B cell (primary cell): ENCODE measurements around the gene IGF1R.

Experiments used
- CTCF ChIP-seq: fragments of 200-600 bp; IDR thresholded peaks from one replicate; pipeline ENCODE4 v1.8.0; 2022; ENCODE audit warnings: antibody characterized with exemption, mild to moderate bottlenecking
- EZH2 ChIP-seq: IDR thresholded peaks from 2 replicates; pipeline ENCODE4 v1.6.1; 2012; ENCODE audit warnings: borderline replicate concordance, low read depth, mild to moderate bottlenecking, moderate library complexity, low read length; ENCODE audit not compliant: insufficient read depth, poor library complexity, severe bottlenecking

- no peak for TF ChIP-seq CTCF
- TF ChIP-seq EZH2, result no peak
These were observed 152.9 kb downstream of the IGF1R start for GRCh38 chr15:98801234-98801561.
